Measurements from ENCODE around the gene SMYD3. TPM values are rescaled to one million over a fixed set of nuclear protein-coding genes. Genes with fewer than 3 reads are reported as not detected.

SMYD3 gene
- total RNA-seq, 1 experiment from 2014 or later, result 25.5 TPM

DNA sequence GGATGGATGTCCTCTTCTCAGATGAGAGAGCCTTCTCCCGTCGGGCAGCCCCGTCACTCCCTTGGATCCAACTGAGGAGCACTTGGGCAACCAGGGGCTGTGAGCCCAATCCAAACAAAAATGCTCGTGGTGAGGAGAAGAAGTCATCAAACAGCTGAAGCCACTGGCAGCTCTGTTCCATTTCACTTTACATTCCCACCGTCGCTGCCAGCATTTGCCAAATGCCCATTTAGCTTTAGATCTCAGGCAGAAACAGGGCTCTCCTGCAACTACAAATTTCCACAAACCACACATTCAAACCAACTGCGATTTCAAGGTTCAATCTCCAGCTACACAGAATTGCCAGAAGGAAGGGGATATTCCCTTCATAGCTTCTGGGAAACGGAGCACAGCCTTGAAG lies 634.6 kb downstream of the SMYD3 start:
- Histone ChIP-seq H2BK20ac (ENCODE audit: low read depth, low read length, poor library complexity, severe bottlenecking) (no peak overlapping the region), H3K14ac (ENCODE audit: insufficient read depth, low read length) (no peak overlapping the region), H3K4me2 (ENCODE audit: insufficient read depth, insufficient read length, low read length) (no peak overlapping the region), H3K23me2 (ENCODE audit: insufficient read length, low read depth, low read length, poor library complexity, severe bottlenecking) (no peaks in the 10 kb centered on the region), H2BK15ac (ENCODE audit: low read depth, low read length) (no peak overlapping the region), H3K18ac (ENCODE audit: insufficient read length, low read depth, low read length) (no peak overlapping the region), H3K4me1 (ENCODE audit: insufficient read depth, low read length) (no peaks in the 10 kb centered on the region), H3K23ac (ENCODE audit: insufficient read length, low read depth, low read length) (no peak overlapping the region), H2BK5ac (ENCODE audit: insufficient read length, low read length) (no peak overlapping the region), H3K56ac (ENCODE audit: insufficient read length, low read depth, low read length) (no peak overlapping the region), H4K8ac (replicated peaks; ENCODE audit: insufficient read length, low read depth, low read length) (no peak overlapping the region), H3K27me3 (ENCODE audit: insufficient read depth, low read length) (no peaks in the 10 kb centered on the region), H4K91ac (ENCODE audit: insufficient read length, low read depth, low read length) (no peak overlapping the region), H3K4ac (ENCODE audit: low read depth, low read length) (no peak overlapping the region), H2AFZ (ENCODE audit: low read length) (no peak overlapping the region), H2BK120ac (ENCODE audit: low read depth, low read length, poor library complexity, severe bottlenecking) (no peak overlapping the region), H3K79me1 (ENCODE audit: insufficient read depth, low read depth, low read length, poor library complexity, severe bottlenecking) (no peaks in the 10 kb centered on the region), H3K27ac (ENCODE audit: insufficient read length, low read depth, low read length) (no peak overlapping the region), H3K79me2 (ENCODE audit: insufficient read depth, low read length) (no peaks in the 10 kb centered on the region), H2BK12ac (ENCODE audit: insufficient read length, low read depth, low read length) (no peak overlapping the region), H3T11ph (ENCODE audit: low read length) (no peak overlapping the region), H4K20me1 (ENCODE audit: control insufficient read depth, insufficient read depth, insufficient read length) (no peaks in the 10 kb centered on the region), H3K9me3 (ENCODE audit: control insufficient read depth, low read depth, low read length) (no peaks in the 10 kb centered on the region), H4K5ac (ENCODE audit: insufficient read length, low read depth, low read length) (no peak overlapping the region), H2AK5ac (ENCODE audit: insufficient read length, low read length) (no peak overlapping the region), H3K9ac (ENCODE audit: extremely low read depth, insufficient read length, low read length) (no peak overlapping the region)
- H3K4me3 Mint-ChIP-seq, result no peak overlapping the region
- H3K4me1 Mint-ChIP-seq, result no peaks in the 10 kb centered on the region
- no peaks in the 10 kb centered on the region for H3K9me3 Mint-ChIP-seq
- H3K36me3 Mint-ChIP-seq (ENCODE audit: insufficient read depth in 1 of 3, low read depth in 3 of 3), result no peaks in the 10 kb centered on the region; a peak in 1 of 7 replicates
- no peak for DNase-seq
- WGBS (ENCODE audit: extremely low coverage, insufficient read length, low lambda C conversion rate), result no CpG with 5 or more reads among the region's 8 CpGs
- no peaks in the 10 kb centered on the region; the same call in 1 of the 2 replicates for H3K27me3 Mint-ChIP-seq (ENCODE audit: low read depth)
- H3K27ac Mint-ChIP-seq, result no peak overlapping the region
- TF ChIP-seq, protein P1, sequence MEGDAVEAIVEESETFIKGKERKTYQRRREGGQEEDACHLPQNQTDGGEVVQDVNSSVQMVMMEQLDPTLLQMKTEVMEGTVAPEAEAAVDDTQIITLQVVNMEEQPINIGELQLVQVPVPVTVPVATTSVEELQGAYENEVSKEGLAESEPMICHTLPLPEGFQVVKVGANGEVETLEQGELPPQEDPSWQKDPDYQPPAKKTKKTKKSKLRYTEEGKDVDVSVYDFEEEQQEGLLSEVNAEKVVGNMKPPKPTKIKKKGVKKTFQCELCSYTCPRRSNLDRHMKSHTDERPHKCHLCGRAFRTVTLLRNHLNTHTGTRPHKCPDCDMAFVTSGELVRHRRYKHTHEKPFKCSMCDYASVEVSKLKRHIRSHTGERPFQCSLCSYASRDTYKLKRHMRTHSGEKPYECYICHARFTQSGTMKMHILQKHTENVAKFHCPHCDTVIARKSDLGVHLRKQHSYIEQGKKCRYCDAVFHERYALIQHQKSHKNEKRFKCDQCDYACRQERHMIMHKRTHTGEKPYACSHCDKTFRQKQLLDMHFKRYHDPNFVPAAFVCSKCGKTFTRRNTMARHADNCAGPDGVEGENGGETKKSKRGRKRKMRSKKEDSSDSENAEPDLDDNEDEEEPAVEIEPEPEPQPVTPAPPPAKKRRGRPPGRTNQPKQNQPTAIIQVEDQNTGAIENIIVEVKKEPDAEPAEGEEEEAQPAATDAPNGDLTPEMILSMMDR (conservative IDR thresholded peaks at IDR 0.05), result no peak

All from H9 (cell line).